Adrenal gland (tissue), 5 donors: ENCODE measurements around the gene FUT9.

Experiments used
- POLR2A ChIP-seq, 2 donors: fragments of 450-650 bp; IDR thresholded peaks; one replicate each; pipeline ENCODE4 v1.6.1; 2017; ENCODE audit warnings: antibody characterized with exemption in 2 of 2, mild to moderate bottlenecking in 2 of 2, moderate library complexity in 1 of 2
- TF ChIP-seq, protein P1 (sequence below), 6 experiments: fragments of 450-650 bp in 4 of 6; fragments of 200-600 bp in 2 of 6; sonication (generic) in 1 of 6; IDR thresholded peaks; 1 replicate in 5 of 6; 2 replicates in 1 of 6; pipeline versions ENCODE4 v1.5.1 to v1.8.0; 2016 to 2021; ENCODE audit warnings: antibody characterized with exemption in 6 of 6, mild to moderate bottlenecking in 2 of 6, moderate library complexity in 1 of 6
- donor health status: DM: no; HTN: no; CAD: no.

DNA sequence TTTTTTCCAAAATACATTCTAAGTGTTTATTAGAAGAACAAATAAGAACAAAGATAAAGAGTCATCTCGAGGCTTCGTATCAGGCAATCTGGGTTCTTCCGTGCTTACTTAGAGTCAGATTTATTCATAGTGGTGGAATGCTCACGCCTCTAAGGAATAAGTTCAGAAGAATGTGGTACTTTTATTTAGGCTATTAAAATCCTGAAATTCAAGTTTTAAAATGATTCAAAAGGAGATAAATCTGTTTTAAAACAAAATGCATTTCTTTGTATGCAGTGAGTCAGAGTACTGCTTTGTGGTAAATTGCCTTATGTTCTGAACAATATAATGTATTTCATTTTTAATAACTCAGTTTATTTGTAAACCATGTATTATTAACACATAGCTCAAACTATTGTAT is 89.1 kb downstream of the FUT9 start:
- TF ChIP-seq, protein P1, sequence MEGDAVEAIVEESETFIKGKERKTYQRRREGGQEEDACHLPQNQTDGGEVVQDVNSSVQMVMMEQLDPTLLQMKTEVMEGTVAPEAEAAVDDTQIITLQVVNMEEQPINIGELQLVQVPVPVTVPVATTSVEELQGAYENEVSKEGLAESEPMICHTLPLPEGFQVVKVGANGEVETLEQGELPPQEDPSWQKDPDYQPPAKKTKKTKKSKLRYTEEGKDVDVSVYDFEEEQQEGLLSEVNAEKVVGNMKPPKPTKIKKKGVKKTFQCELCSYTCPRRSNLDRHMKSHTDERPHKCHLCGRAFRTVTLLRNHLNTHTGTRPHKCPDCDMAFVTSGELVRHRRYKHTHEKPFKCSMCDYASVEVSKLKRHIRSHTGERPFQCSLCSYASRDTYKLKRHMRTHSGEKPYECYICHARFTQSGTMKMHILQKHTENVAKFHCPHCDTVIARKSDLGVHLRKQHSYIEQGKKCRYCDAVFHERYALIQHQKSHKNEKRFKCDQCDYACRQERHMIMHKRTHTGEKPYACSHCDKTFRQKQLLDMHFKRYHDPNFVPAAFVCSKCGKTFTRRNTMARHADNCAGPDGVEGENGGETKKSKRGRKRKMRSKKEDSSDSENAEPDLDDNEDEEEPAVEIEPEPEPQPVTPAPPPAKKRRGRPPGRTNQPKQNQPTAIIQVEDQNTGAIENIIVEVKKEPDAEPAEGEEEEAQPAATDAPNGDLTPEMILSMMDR (IDR thresholded peaks at IDR 0.05), result no peak
- TF ChIP-seq POLR2A (IDR thresholded peaks at IDR 0.05), result no peak
